ENCODE measurements around the gene SQOR.
"Not testable (repeated sequence)": the region's sequence is repeated elsewhere in the genome, so short reads cannot be mapped to it uniquely, and the experiment has no call there.

Gene SQOR

GRCh38 chr15:45635191-45635638 lies 386 bp downstream of the SQOR start:
- no peak for DNase-seq

GRCh38 chr15:45635763-45636292 lies 999 bp downstream of the SQOR start:
- DNase-seq = no peak

- no peak for DNase-seq
These were observed 2.3 kb downstream of the SQOR start for GRCh38 chr15:45637141-45637540.

GRCh38 chr15:45637552-45638033 lies 2.8 kb downstream of the SQOR start:
- DNase-seq = peak; percentile 84

GRCh38 chr15:45640616-45641015 lies 5.8 kb downstream of the SQOR start:
- peak; percentile 90 for DNase-seq

GRCh38 chr15:45641374-45641781 lies 6.5 kb downstream of the SQOR start:
- DNase-seq = peak; percentile 87

- peak; percentile 87 for DNase-seq
These were observed 7.4 kb downstream of the SQOR start for GRCh38 chr15:45641999-45642932.

- DNase-seq = no peak
These were observed 9.6 kb downstream of the SQOR start for GRCh38 chr15:45644437-45644836.

GRCh38 chr15:45645026-45645980 lies 10.5 kb downstream of the SQOR start:
- peak; percentile 80 for DNase-seq

GRCh38 chr15:45646220-45646619 lies 11.4 kb downstream of the SQOR start:
- peak; percentile 47 for DNase-seq

- no peak for DNase-seq
These were observed 13.0 kb downstream of the SQOR start for GRCh38 chr15:45647828-45648227.

- DNase-seq = peak; percentile 65
These were observed 13.8 kb downstream of the SQOR start for GRCh38 chr15:45648521-45649200.

GRCh38 chr15:45650007-45650406 lies 15.2 kb downstream of the SQOR start:
- DNase-seq = not testable (repeated sequence)

- no peak for DNase-seq
These were observed 16.2 kb downstream of the SQOR start for GRCh38 chr15:45650889-45651525.

GRCh38 chr15:45653702-45654424 lies 19.0 kb downstream of the SQOR start:
- DNase-seq = no peak

GRCh38 chr15:45654749-45655148 lies 19.9 kb downstream of the SQOR start:
- no peak for DNase-seq

- DNase-seq = no peak
These were observed 22.4 kb downstream of the SQOR start for GRCh38 chr15:45657254-45657653.

- no peak for DNase-seq
These were observed 23.1 kb downstream of the SQOR start for GRCh38 chr15:45657764-45658545.

- DNase-seq = no peak
These were observed 25.6 kb downstream of the SQOR start for GRCh38 chr15:45660231-45660979.

GRCh38 chr15:45662375-45662774 lies 27.5 kb downstream of the SQOR start:
- DNase-seq = no peak

Data from fibroblast of skin of right biceps (primary cell).